WTC11 (cell line): Measurements from ENCODE around the gene RTP2. TPM values are rescaled to one million over a fixed set of nuclear protein-coding genes. Genes with fewer than 3 reads are reported as not detected.

ENCODE experiments used
- ARID4B ChIP-seq: sonication (generic); formaldehyde crosslinking; IDR thresholded peaks from 2 replicates; pipeline ENCODE4 v1.8.0; 2023; ENCODE audit warnings: missing genetic modification reagents, mild to moderate bottlenecking, borderline replicate concordance
- ATF1 ChIP-seq: sonication (generic); formaldehyde crosslinking; IDR thresholded peaks from 2 replicates; pipeline ENCODE4 v1.8.1; 2023; ENCODE audit warnings: mild to moderate bottlenecking, moderate library complexity, missing genetic modification reagents
- CDX4 ChIP-seq: fragments of 250-450 bp; sonication (Bioruptor Pico); IDR thresholded peaks from 2 replicates; pipeline ENCODE4 v1.9.0; 2021; ENCODE audit warnings: moderate library complexity, mild to moderate bottlenecking, inconsistent platforms, borderline replicate concordance
- CREB1 ChIP-seq: sonication (generic); formaldehyde crosslinking; IDR thresholded peaks from 2 replicates; pipeline ENCODE4 v1.8.0; 2023; ENCODE audit warnings: mild to moderate bottlenecking, missing genetic modification reagents
- ELF4 ChIP-seq: sonication (generic); formaldehyde crosslinking; IDR thresholded peaks from 2 replicates; pipeline ENCODE4 v1.8.1; 2022; ENCODE audit warnings: low read depth, mild to moderate bottlenecking, moderate library complexity, missing genetic modification reagents
- EMX1 ChIP-seq: fragments of 250-450 bp; sonication (Bioruptor Pico); IDR thresholded peaks from 2 replicates; pipeline ENCODE4 v1.8.0; 2021; ENCODE audit warnings: mild to moderate bottlenecking
- ESRRA ChIP-seq: sonication (generic); formaldehyde crosslinking; IDR thresholded peaks from 2 replicates; pipeline ENCODE4 v1.8.1; 2022; ENCODE audit warnings: mild to moderate bottlenecking, missing genetic modification reagents, borderline replicate concordance
- ETV6 ChIP-seq: sonication (generic); formaldehyde crosslinking; IDR thresholded peaks from 2 replicates; pipeline ENCODE4 v1.8.1; 2022; ENCODE audit warnings: mild to moderate bottlenecking, missing genetic modification reagents
- FOXK1 ChIP-seq: sonication (generic); formaldehyde crosslinking; IDR thresholded peaks from 2 replicates; pipeline ENCODE4 v1.8.0; 2022; ENCODE audit warnings: mild to moderate bottlenecking, moderate library complexity, missing genetic modification reagents
- FOXP4 ChIP-seq: sonication (generic); formaldehyde crosslinking; IDR thresholded peaks from 2 replicates; pipeline ENCODE4 v1.8.0; 2022; ENCODE audit warnings: mild to moderate bottlenecking, missing genetic modification reagents
- GTF2I ChIP-seq: fragments of 250-450 bp; sonication (Bioruptor Pico); conservative IDR thresholded peaks from 2 replicates; pipeline ENCODE4 v1.4.0; 2021; ENCODE audit warnings: mild to moderate bottlenecking
- HMGA2 ChIP-seq: fragments of 250-450 bp; sonication (Bioruptor Pico); IDR thresholded peaks from 2 replicates; pipeline ENCODE4 v1.4.0; 2021; ENCODE audit warnings: mild to moderate bottlenecking, moderate library complexity
- MLX ChIP-seq: sonication (generic); formaldehyde crosslinking; IDR thresholded peaks from 2 replicates; pipeline ENCODE4 v1.8.1; 2023; ENCODE audit warnings: mild to moderate bottlenecking, missing genetic modification reagents, moderate library complexity
- NFE2L1 ChIP-seq: sonication (generic); formaldehyde crosslinking; IDR thresholded peaks from 2 replicates; pipeline ENCODE4 v1.8.1; 2023; ENCODE audit warnings: missing genetic modification reagents
- NR2C2 ChIP-seq: sonication (generic); formaldehyde crosslinking; IDR thresholded peaks from 2 replicates; pipeline ENCODE4 v1.8.0; 2022; ENCODE audit warnings: mild to moderate bottlenecking, missing genetic modification reagents
- OVOL2 ChIP-seq: fragments of 250-450 bp; sonication (Bioruptor Pico); IDR thresholded peaks from 2 replicates; pipeline ENCODE4 v1.9.0; 2021; ENCODE audit warnings: mild to moderate bottlenecking, borderline replicate concordance
- RELA ChIP-seq: sonication (generic); formaldehyde crosslinking; IDR thresholded peaks from 2 replicates; pipeline ENCODE4 v1.8.1; 2022; ENCODE audit warnings: missing genetic modification reagents, mild to moderate bottlenecking, borderline replicate concordance
- SMAD4 ChIP-seq: sonication (generic); formaldehyde crosslinking; IDR thresholded peaks from 2 replicates; pipeline ENCODE4 v1.8.0; 2022; ENCODE audit warnings: mild to moderate bottlenecking, missing genetic modification reagents
- SP1 ChIP-seq: sonication (generic); formaldehyde crosslinking; conservative IDR thresholded peaks from 2 replicates; pipeline ENCODE4 v1.8.1; 2022; ENCODE audit warnings: missing genetic modification reagents
- TP53 ChIP-seq: sonication (generic); formaldehyde crosslinking; IDR thresholded peaks from 2 replicates; pipeline ENCODE4 v1.8.1; 2023; ENCODE audit warnings: mild to moderate bottlenecking, missing genetic modification reagents
- ZBTB43 ChIP-seq: sonication (generic); formaldehyde crosslinking; IDR thresholded peaks from 2 replicates; pipeline ENCODE4 v1.8.1; 2023; ENCODE audit warnings: mild to moderate bottlenecking, missing genetic modification reagents
- ZNF121 ChIP-seq: sonication (generic); formaldehyde crosslinking; IDR thresholded peaks from 2 replicates; pipeline ENCODE4 v1.8.0; 2023; ENCODE audit warnings: missing genetic modification reagents
- ZNF263 ChIP-seq: sonication (generic); formaldehyde crosslinking; IDR thresholded peaks from 2 replicates; pipeline ENCODE4 v1.8.1; 2022; ENCODE audit warnings: low read depth, mild to moderate bottlenecking, moderate library complexity, missing genetic modification reagents
- ZNF281 ChIP-seq: sonication (generic); formaldehyde crosslinking; IDR thresholded peaks from 2 replicates; pipeline ENCODE4 v1.8.0; 2023; ENCODE audit warnings: mild to moderate bottlenecking, missing genetic modification reagents
- ZNF396 ChIP-seq: fragments of 250-450 bp; sonication (Bioruptor Pico); IDR thresholded peaks from 2 replicates; pipeline ENCODE4 v1.8.0; 2021; ENCODE audit warnings: mild to moderate bottlenecking, moderate library complexity, borderline replicate concordance
- ZSCAN18 ChIP-seq: fragments of 250-450 bp; sonication (Bioruptor Pico); IDR thresholded peaks from 2 replicates; pipeline ENCODE4 v2.1.2; 2022; ENCODE audit warnings: mild to moderate bottlenecking, moderate library complexity
- total RNA-seq: library from RNA; stranded (reverse); gene quantifications from 3 replicates; pipeline ENCODE4 v1.2.3, GENCODE V29; 2021

The RTP2 gene
- total RNA-seq, 1 experiment from 2014 or later: not detected

GRCh38 chr3:187669675-187670504 is 32.5 kb downstream of the RTP2 start, which contains the start of gene SST (continued):
- TF ChIP-seq ZNF281 (CRISPR knock-in tag) (peak; percentile 96), ZNF396 (CRISPR knock-in tag) (no peak; the same call in none of the 2 replicates), CDX4 (CRISPR knock-in tag) (no peak), GTF2I (no peak), ESRRA (CRISPR knock-in tag) (peak; percentile 94), MLX (no peak; the same call in 1 of the 2 replicates), ZNF263 (CRISPR knock-in tag) (peak; percentile 65; the same call in 1 of the 2 replicates), NR2C2 (peak; percentile 75), FOXK1 (CRISPR knock-in tag) (peak; percentile 93), ETV6 (CRISPR knock-in tag) (peak; percentile 98), TP53 (CRISPR knock-in tag) (peak; percentile 93), ELF4 (CRISPR knock-in tag) (peak; percentile 68; the same call in 1 of the 2 replicates), ZNF121 (peak; percentile 70; the same call in 1 of the 2 replicates), EMX1 (CRISPR knock-in tag) (no peak), OVOL2 (no peak), HMGA2 (CRISPR knock-in tag) (no peak), RELA (CRISPR knock-in tag) (peak; percentile 91), NFE2L1 (CRISPR knock-in tag) (peak; percentile 96), ARID4B (CRISPR knock-in tag) (peak; percentile 99), SMAD4 (peak; percentile 97), CREB1 (CRISPR knock-in tag) (peak; percentile 98), SP1 (CRISPR knock-in tag) (peak; percentile 63; the same call in 1 of the 2 replicates), ATF1 (CRISPR knock-in tag) (peak; percentile 95; the same call in 1 of the 2 replicates), ZSCAN18 (CRISPR knock-in tag) (peak; percentile 83; the same call in 1 of the 2 replicates), ZBTB43 (CRISPR knock-in tag) (peak; percentile 96), FOXP4 (CRISPR knock-in tag) (peak; percentile 99)
